ENCODE measurements around the gene BPIFB1.

BPIFB1 gene

GRCh38 chr20:33296206-33296605 is 13.2 kb downstream of the BPIFB1 start:
- Histone ChIP-seq H3K4me3 (ENCODE audit: low read depth, low read length, poor library complexity, severe bottlenecking) (no peak overlapping the region), H3K27me3 (ENCODE audit: insufficient read depth, low read length) (0 out of 2 replicates have a peak, but pooled peaks cover 2% of the 10 kb centered on the region), H2AFZ (ENCODE audit: low read length) (no peak overlapping the region)

GRCh38 chr20:33298391-33298790 is 15.4 kb downstream of the BPIFB1 start:
- peaks cover 8% of the 10 kb centered on the region; the same call in 1 of the 2 replicates for H3K27me3 ChIP-seq (ENCODE audit: insufficient read depth, low read length)
- no peak overlapping the region for H3K4me2 ChIP-seq (ENCODE audit: low read length)
- H3K27ac ChIP-seq (ENCODE audit: low read depth, low read length, poor library complexity, severe bottlenecking), result no peak overlapping the region
- no peaks in the 10 kb centered on the region for H3K36me3 ChIP-seq (ENCODE audit: insufficient read depth, low read length)
- H3K9me2 ChIP-seq (ENCODE audit: low read depth, low read length), result no peaks in the 10 kb centered on the region
- H3F3A ChIP-seq (ENCODE audit: insufficient read depth, low read length), result no peaks in the 10 kb centered on the region
- no peaks in the 10 kb centered on the region for H3K9me3 ChIP-seq (ENCODE audit: low read length)
- no peak for TF ChIP-seq CTCF (IDR thresholded peaks at IDR 0.05; ENCODE audit: low read length)
- TF ChIP-seq EZH2 (IDR thresholded peaks at IDR 0.05; ENCODE audit: borderline replicate concordance, low read length), result no peak
- no peaks in the 10 kb centered on the region for H4K20me1 ChIP-seq (ENCODE audit: insufficient read depth, low read length)
- no peaks in the 10 kb centered on the region for H3K79me2 ChIP-seq (ENCODE audit: insufficient read depth, low read length)
- H3K9ac ChIP-seq (ENCODE audit: low read length), result no peak overlapping the region
- H3K4me3 ChIP-seq (ENCODE audit: low read depth, low read length, poor library complexity, severe bottlenecking), result no peak overlapping the region
- no peak overlapping the region for H2AFZ ChIP-seq (ENCODE audit: low read length)
- H3K4me1 ChIP-seq (ENCODE audit: insufficient read depth, low read length, severe bottlenecking), result no peaks in the 10 kb centered on the region

More at GRCh38 chr20:33296206-33296605, 13.2 kb downstream of the BPIFB1 start:
- TF ChIP-seq CTCF (IDR thresholded peaks at IDR 0.05; ENCODE audit: low read length), result no peak
- no peak for TF ChIP-seq EZH2 (IDR thresholded peaks at IDR 0.05; ENCODE audit: borderline replicate concordance, low read length)
- Histone ChIP-seq H3K4me1 (ENCODE audit: insufficient read depth, low read length, severe bottlenecking) (no peaks in the 10 kb centered on the region), H3K9me3 (ENCODE audit: low read length) (no peaks in the 10 kb centered on the region), H3F3A (ENCODE audit: insufficient read depth, low read length) (no peaks in the 10 kb centered on the region), H3K9ac (ENCODE audit: low read length) (no peak overlapping the region), H3K9me2 (ENCODE audit: low read depth, low read length) (no peaks in the 10 kb centered on the region), H3K79me2 (ENCODE audit: insufficient read depth, low read length) (no peaks in the 10 kb centered on the region), H4K20me1 (ENCODE audit: insufficient read depth, low read length) (no peaks in the 10 kb centered on the region), H3K4me2 (ENCODE audit: low read length) (no peak overlapping the region), H3K27ac (ENCODE audit: low read depth, low read length, poor library complexity, severe bottlenecking) (no peak overlapping the region), H3K36me3 (ENCODE audit: insufficient read depth, low read length) (no peaks in the 10 kb centered on the region)

GRCh38 chr20:33299111-33299603 is 16.1 kb downstream of the BPIFB1 start:
- Histone ChIP-seq H4K20me1 (ENCODE audit: insufficient read depth, low read length) (no peaks in the 10 kb centered on the region), H3F3A (ENCODE audit: insufficient read depth, low read length) (no peaks in the 10 kb centered on the region), H3K27ac (ENCODE audit: low read depth, low read length, poor library complexity, severe bottlenecking) (no peak overlapping the region), H3K4me1 (ENCODE audit: insufficient read depth, low read length, severe bottlenecking) (no peaks in the 10 kb centered on the region), H3K4me2 (ENCODE audit: low read length) (peak overlapping the region; percentile 35; the same call in 1 of the 2 replicates), H3K9me2 (ENCODE audit: low read depth, low read length) (no peaks in the 10 kb centered on the region), H3K79me2 (ENCODE audit: insufficient read depth, low read length) (no peaks in the 10 kb centered on the region), H3K4me3 (ENCODE audit: low read depth, low read length, poor library complexity, severe bottlenecking) (no peak overlapping the region), H3K9ac (ENCODE audit: low read length) (no peak overlapping the region), H2AFZ (ENCODE audit: low read length) (no peak overlapping the region), H3K36me3 (ENCODE audit: insufficient read depth, low read length) (no peaks in the 10 kb centered on the region), H3K27me3 (ENCODE audit: insufficient read depth, low read length) (peaks cover 8% of the 10 kb centered on the region; the same call in 1 of the 2 replicates), H3K9me3 (ENCODE audit: low read length) (no peaks in the 10 kb centered on the region)
- no peak for TF ChIP-seq EZH2 (IDR thresholded peaks at IDR 0.05; ENCODE audit: borderline replicate concordance, low read length)
- peak; percentile 96 for TF ChIP-seq CTCF (IDR thresholded peaks at IDR 0.05; ENCODE audit: low read length)
